ENCODE data around the gene SYNE3.

DNA sequence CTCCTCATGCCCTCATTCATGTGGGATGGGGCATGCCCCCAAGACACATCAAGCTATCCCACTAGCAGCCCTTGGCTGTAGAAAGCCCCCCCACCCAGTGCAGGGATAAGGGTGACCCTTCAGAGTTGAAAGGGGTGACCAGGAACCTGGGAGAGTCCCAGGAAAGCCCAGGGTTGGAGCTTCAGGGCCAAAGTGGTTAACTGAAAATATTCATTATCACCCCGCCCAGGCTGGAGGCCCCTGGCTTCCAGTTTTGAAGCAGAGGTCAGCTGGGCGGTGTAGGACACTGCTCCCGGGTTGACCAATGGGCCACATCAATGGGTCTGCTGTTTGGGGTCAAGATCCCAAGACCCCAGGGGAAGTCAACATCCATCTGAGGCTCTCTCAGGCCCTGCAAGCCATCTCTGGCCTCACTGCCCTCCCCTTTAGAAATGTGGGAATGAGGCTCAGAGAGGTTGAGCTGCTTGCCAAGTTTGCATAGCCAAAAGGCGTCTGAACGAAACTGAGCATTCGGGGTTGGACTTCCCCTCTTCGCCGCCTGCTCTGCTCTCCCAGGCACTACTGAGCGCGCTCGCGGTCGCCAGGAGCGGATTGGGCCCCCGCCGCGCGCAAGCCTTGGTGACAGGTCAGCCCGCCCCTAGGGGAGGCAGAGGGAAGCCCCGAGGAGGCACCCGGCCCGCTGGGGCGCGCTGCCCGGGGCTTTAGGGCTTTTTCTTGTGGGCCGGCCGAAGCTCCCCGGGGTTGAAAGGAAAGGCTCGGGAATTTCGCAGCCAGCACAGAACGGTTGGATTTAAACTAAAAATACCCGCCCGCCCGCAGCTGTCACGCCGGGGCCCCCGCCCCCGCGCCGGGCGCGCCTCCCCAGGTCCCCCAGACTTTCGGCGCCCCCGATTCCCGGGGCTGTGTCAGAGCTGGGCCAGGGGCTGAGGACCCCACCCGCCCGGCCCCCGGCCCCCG, 576 bp downstream of the SYNE3 start:
- TF ChIP-seq, protein P1, sequence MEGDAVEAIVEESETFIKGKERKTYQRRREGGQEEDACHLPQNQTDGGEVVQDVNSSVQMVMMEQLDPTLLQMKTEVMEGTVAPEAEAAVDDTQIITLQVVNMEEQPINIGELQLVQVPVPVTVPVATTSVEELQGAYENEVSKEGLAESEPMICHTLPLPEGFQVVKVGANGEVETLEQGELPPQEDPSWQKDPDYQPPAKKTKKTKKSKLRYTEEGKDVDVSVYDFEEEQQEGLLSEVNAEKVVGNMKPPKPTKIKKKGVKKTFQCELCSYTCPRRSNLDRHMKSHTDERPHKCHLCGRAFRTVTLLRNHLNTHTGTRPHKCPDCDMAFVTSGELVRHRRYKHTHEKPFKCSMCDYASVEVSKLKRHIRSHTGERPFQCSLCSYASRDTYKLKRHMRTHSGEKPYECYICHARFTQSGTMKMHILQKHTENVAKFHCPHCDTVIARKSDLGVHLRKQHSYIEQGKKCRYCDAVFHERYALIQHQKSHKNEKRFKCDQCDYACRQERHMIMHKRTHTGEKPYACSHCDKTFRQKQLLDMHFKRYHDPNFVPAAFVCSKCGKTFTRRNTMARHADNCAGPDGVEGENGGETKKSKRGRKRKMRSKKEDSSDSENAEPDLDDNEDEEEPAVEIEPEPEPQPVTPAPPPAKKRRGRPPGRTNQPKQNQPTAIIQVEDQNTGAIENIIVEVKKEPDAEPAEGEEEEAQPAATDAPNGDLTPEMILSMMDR (IDR thresholded peaks at IDR 0.05; ENCODE audit: insufficient read depth, low read length, poor library complexity, severe bottlenecking): peak; percentile 30
- TF ChIP-seq EZH2phosphoT487 (conservative IDR thresholded peaks at IDR 0.05; ENCODE audit: low read length): no peak

All from SU-DHL-6 (cell line).